CD14-positive monocyte (primary cell): Measurements from ENCODE around the gene SUSD4. TPM values are rescaled to one million over a fixed set of nuclear protein-coding genes. Genes with fewer than 3 reads are reported as not detected.

ENCODE experiments used
- DNase-seq, 3 donors: peaks; one replicate each; pipeline ENCODE4 v3.0.0-alpha.2; 2011 to 2022
- H2AFZ ChIP-seq: 2 replicates; pipeline ENCODE4 v1.6.0; 2012; ENCODE audit warnings: mild to moderate bottlenecking, low read depth, low read length, inconsistent platforms; ENCODE audit not compliant: insufficient read depth, poor library complexity, severe bottlenecking
- H3K27ac ChIP-seq, 2 donors: 1 replicate in 1 of 2; 2 replicates in 1 of 2; pipeline ENCODE4 v1.5.1; 2012 to 2013; ENCODE audit warnings: low read length in 2 of 2, control low read depth in 1 of 2, inconsistent platforms in 1 of 2, low read depth in 1 of 2, mild to moderate bottlenecking in 1 of 2
- H3K27me3 ChIP-seq, 2 donors: one replicate each; pipeline versions ENCODE4 v1.6.0 to v1.6.1; 2011 to 2013; ENCODE audit warnings: low read length in 2 of 2; ENCODE audit not compliant: control insufficient read depth in 2 of 2, insufficient read depth in 2 of 2
- H3K36me3 ChIP-seq, 2 donors: replicated peaks in 1 of 2; 1 replicate in 1 of 2; 2 replicates in 1 of 2; pipeline versions ENCODE4 v1.5.1 to v1.6.1; 2012 to 2013; ENCODE audit warnings: low read length in 2 of 2, control low read depth in 1 of 2, inconsistent platforms in 1 of 2, mild to moderate bottlenecking in 1 of 2; ENCODE audit not compliant: insufficient read depth in 2 of 2, control insufficient read depth in 1 of 2
- H3K4me1 ChIP-seq, 2 donors: 1 replicate in 1 of 2; 2 replicates in 1 of 2; pipeline versions ENCODE4 v1.5.1 to v1.6.1; 2012 to 2013; ENCODE audit warnings: low read length in 2 of 2, control low read depth in 1 of 2, inconsistent platforms in 1 of 2, mild to moderate bottlenecking in 1 of 2, moderate library complexity in 1 of 2; ENCODE audit not compliant: insufficient read depth in 2 of 2, control insufficient read depth in 1 of 2
- H3K4me2 ChIP-seq: replicated peaks from 2 replicates; pipeline ENCODE3; 2012; ENCODE audit warnings: low read length, moderate library complexity, mild to moderate bottlenecking; ENCODE audit not compliant: poor library complexity, severe bottlenecking; ENCODE audit errors: extremely low read depth
- H3K4me3 ChIP-seq, 3 experiments: fragments of 200-600 bp in 1 of 3; sonication (generic) in 1 of 3; replicated peaks in 1 of 3; 1 replicate in 2 of 3; 2 replicates in 1 of 3; pipeline ENCODE4 v1.5.1; 2011 to 2013; ENCODE audit warnings: low read length in 3 of 3, mild to moderate bottlenecking in 3 of 3, control low read depth in 2 of 3, low read depth in 2 of 3, inconsistent platforms in 1 of 3, moderate library complexity in 1 of 3
- H3K79me2 ChIP-seq: 2 replicates; pipeline ENCODE4 v1.6.0; 2012; ENCODE audit warnings: mild to moderate bottlenecking, control low read depth, inconsistent platforms, low read length, moderate library complexity; ENCODE audit not compliant: insufficient read depth
- H3K9ac ChIP-seq: 2 replicates; pipeline ENCODE4 v1.6.0; 2017; ENCODE audit warnings: low read length, mild to moderate bottlenecking; ENCODE audit not compliant: insufficient read depth, poor library complexity, severe bottlenecking
- H3K9me3 ChIP-seq, 2 donors: replicated peaks in 1 of 2; 1 replicate in 1 of 2; 2 replicates in 1 of 2; pipeline versions ENCODE4 v1.5.1 to v1.6.1; 2012 to 2013; ENCODE audit warnings: low read length in 2 of 2, control low read depth in 1 of 2; ENCODE audit not compliant: control insufficient read depth in 1 of 2, insufficient read depth in 1 of 2
- H4K20me1 ChIP-seq: 2 replicates; pipeline ENCODE4 v1.6.0; 2012; ENCODE audit warnings: mild to moderate bottlenecking, low read length, control low read depth, moderate library complexity; ENCODE audit not compliant: insufficient read depth
- H3K27ac Mint-ChIP-seq, 7 donors: one replicate each; pipeline ENCODE4 v1.8.0; 2020; ENCODE audit warnings: mild to moderate bottlenecking in 7 of 7, mixed read lengths in 7 of 7, moderate library complexity in 6 of 7, inconsistent platforms in 2 of 7
- H3K27me3 Mint-ChIP-seq, 3 donors: one replicate each; pipeline ENCODE4 v1.8.0; 2021 to 2022; ENCODE audit warnings: low read depth in 3 of 3, mild to moderate bottlenecking in 3 of 3, mixed read lengths in 3 of 3, moderate library complexity in 3 of 3, inconsistent platforms in 1 of 3
- H3K36me3 Mint-ChIP-seq, 2 donors: one replicate each; pipeline ENCODE4 v1.8.0; 2020; ENCODE audit warnings: mixed read lengths in 2 of 2, inconsistent platforms in 1 of 2, mild to moderate bottlenecking in 1 of 2
- H3K4me1 Mint-ChIP-seq: one replicate; pipeline ENCODE4 v1.8.0; 2020; ENCODE audit warnings: mild to moderate bottlenecking, mixed read lengths
- H3K4me3 Mint-ChIP-seq, 2 donors: one replicate each; pipeline ENCODE4 v1.8.0; 2020; ENCODE audit warnings: mild to moderate bottlenecking in 2 of 2, mixed read lengths in 2 of 2, moderate library complexity in 1 of 2
- H3K9me3 Mint-ChIP-seq, 7 donors: one replicate each; pipeline ENCODE4 v1.8.0; 2020 to 2022; ENCODE audit warnings: mixed read lengths in 7 of 7, mild to moderate bottlenecking in 6 of 7, moderate library complexity in 6 of 7, inconsistent platforms in 2 of 7
- WGBS: methylation state at CpG from one replicate; pipeline ENCODE4 v1.1.5; 2013; ENCODE audit warnings: missing lambda C conversion rate; ENCODE audit not compliant: insufficient coverage; 5-methylcytosine and 5-hydroxymethylcytosine counted together
- intact Hi-C, 2 donors: fragments of 100-400 bp; cut with micrococcal nuclease; formaldehyde crosslinking; loops; one replicate each; pipeline versions ENCODE4 v1.15.0 to v1.15.1; 2023
- polyA plus RNA-seq, 3 donors: library from polyadenylated mRNA; depleted of rRNA in 1 of 3; unstranded in 2 of 3; stranded (reverse) in 1 of 3; fragments of 300-500 nt in 2 of 3; fragments of >200 nt in 1 of 3; fragmentation: Illumina TruSeq in 2 of 3; gene quantifications; 1 replicate in 2 of 3; 2 replicates in 1 of 3; pipeline ENCODE4 v1.2.3, GENCODE V29; 2012 to 2021
- TF ChIP-seq, protein P1 (sequence below): fragments of 200-600 bp; IDR thresholded peaks from one replicate; pipeline ENCODE4 v1.8.0; 2022; ENCODE audit warnings: antibody characterized with exemption, mild to moderate bottlenecking

SUSD4 gene
- polyA plus RNA-seq, 3 donors, result 0.34 to 0.92 (median 0.50) TPM

- Mint-ChIP-seq H3K4me3 (no peak overlapping the region), H3K27ac (no peak overlapping the region), H3K36me3 (no peaks in the 10 kb centered on the region), H3K9me3 (peaks cover 0 to 2% (median 0%) of the 10 kb centered on the region in 7 donors), H3K4me1 (no peaks in the 10 kb centered on the region), H3K27me3 (peaks cover 5 to 7% (median 6%) of the 10 kb centered on the region in 3 donors)
- Histone ChIP-seq H3K27me3 (no peaks in the 10 kb centered on the region), H3K4me3 (no peak overlapping the region), H3K9me3 (no peaks in the 10 kb centered on the region), H3K9ac (no peak overlapping the region), H3K36me3 (no peaks in the 10 kb centered on the region), H3K4me1 (no peaks in the 10 kb centered on the region), H3K4me2 (no peak overlapping the region), H4K20me1 (no peaks in the 10 kb centered on the region), H3K27ac (no peak overlapping the region), H2AFZ (no peak overlapping the region), H3K79me2 (no peaks in the 10 kb centered on the region)
- no peak for DNase-seq
- TF ChIP-seq, protein P1, sequence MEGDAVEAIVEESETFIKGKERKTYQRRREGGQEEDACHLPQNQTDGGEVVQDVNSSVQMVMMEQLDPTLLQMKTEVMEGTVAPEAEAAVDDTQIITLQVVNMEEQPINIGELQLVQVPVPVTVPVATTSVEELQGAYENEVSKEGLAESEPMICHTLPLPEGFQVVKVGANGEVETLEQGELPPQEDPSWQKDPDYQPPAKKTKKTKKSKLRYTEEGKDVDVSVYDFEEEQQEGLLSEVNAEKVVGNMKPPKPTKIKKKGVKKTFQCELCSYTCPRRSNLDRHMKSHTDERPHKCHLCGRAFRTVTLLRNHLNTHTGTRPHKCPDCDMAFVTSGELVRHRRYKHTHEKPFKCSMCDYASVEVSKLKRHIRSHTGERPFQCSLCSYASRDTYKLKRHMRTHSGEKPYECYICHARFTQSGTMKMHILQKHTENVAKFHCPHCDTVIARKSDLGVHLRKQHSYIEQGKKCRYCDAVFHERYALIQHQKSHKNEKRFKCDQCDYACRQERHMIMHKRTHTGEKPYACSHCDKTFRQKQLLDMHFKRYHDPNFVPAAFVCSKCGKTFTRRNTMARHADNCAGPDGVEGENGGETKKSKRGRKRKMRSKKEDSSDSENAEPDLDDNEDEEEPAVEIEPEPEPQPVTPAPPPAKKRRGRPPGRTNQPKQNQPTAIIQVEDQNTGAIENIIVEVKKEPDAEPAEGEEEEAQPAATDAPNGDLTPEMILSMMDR, result no peak
- intact Hi-C loops, result no loop called here
Observed at GRCh38 chr1:223411710-223412109, 47.7 kb upstream of the SUSD4 start.

- Mint-ChIP-seq H3K36me3 (no peaks in the 10 kb centered on the region), H3K4me1 (no peaks in the 10 kb centered on the region), H3K4me3 (no peak overlapping the region), H3K9me3 (peaks cover 0 to 3% (median 0%) of the 10 kb centered on the region in 7 donors), H3K27me3 (peaks cover 5 to 9% (median 6%) of the 10 kb centered on the region in 3 donors), H3K27ac (no peak overlapping the region)
- WGBS, result 40% methylated on average over 2 of the region's 2 CpGs
- intact Hi-C loops, result no loop called here
- no peak for DNase-seq
- Histone ChIP-seq H3K79me2 (no peaks in the 10 kb centered on the region), H2AFZ (no peak overlapping the region), H3K9me3 (no peaks in the 10 kb centered on the region), H3K4me3 (no peak overlapping the region), H3K27ac (no peak overlapping the region), H3K4me2 (no peak overlapping the region), H3K27me3 (no peaks in the 10 kb centered on the region), H3K36me3 (no peaks in the 10 kb centered on the region), H3K9ac (no peak overlapping the region), H4K20me1 (no peaks in the 10 kb centered on the region), H3K4me1 (no peaks in the 10 kb centered on the region)
- TF ChIP-seq, protein P1, result no peak
Observed at GRCh38 chr1:223411309-223411708, 47.3 kb upstream of the SUSD4 start.
